SK-N-SH (cell line): Measurements from ENCODE around the gene SUCLG2. TPM values are rescaled to one million over a fixed set of nuclear protein-coding genes. Genes with fewer than 3 reads are reported as not detected.

Source experiments
- CTCF ChIA-PET: fragments of 300-600, 350-600 bp; formaldehyde crosslinking; extraction: SDS; loops from one replicate; lab custom pipeline; 2021; lab: Yijun Ruan, JAX
- POLR2A ChIA-PET: fragments of 350-600 bp; sonication (Branson Sonifier 250); formaldehyde crosslinking; extraction: SDS; loops from one replicate; lab custom pipeline; 2020; ENCODE audit warnings: antibody characterized with exemption, inconsistent platforms; lab: Yijun Ruan, JAX
- DNase-seq: peaks from one replicate; pipeline ENCODE4 v3.0.0; 2012
- H2AFZ ChIP-seq: fragments of 200-600 bp; sonication (generic); 2 replicates; pipeline ENCODE4 v1.8.1; 2016; ENCODE audit warnings: antibody characterized with exemption, mild to moderate bottlenecking, low read depth
- H3F3A ChIP-seq: fragments of 200-600 bp; sonication (generic); replicated peaks from 2 replicates; pipeline ENCODE3; 2016; ENCODE audit warnings: antibody characterized with exemption, mild to moderate bottlenecking; ENCODE audit not compliant: insufficient read depth
- H3K27ac ChIP-seq, 2 experiments: fragments of 200-500 bp in 1 of 2; fragments of 200-600 bp in 1 of 2; sonication (Bioruptor generic) in 1 of 2; sonication (generic), shearing (Covaris generic) in 1 of 2; 2 replicates each; pipeline versions ENCODE4 v1.5.1 to v1.6.1; 2014 to 2016; ENCODE audit warnings: low read depth in 2 of 2, inconsistent platforms in 1 of 2, low read length in 1 of 2, mild to moderate bottlenecking in 1 of 2, mixed read lengths in 1 of 2
- H3K27me3 ChIP-seq: fragments of 200-600 bp; sonication (generic), shearing (Covaris generic); 2 replicates; pipeline ENCODE4 v1.6.1; 2016; ENCODE audit warnings: mixed run types; ENCODE audit not compliant: insufficient read depth
- H3K36me3 ChIP-seq, 2 experiments: fragments of 200-500 bp in 1 of 2; fragments of 200-600 bp in 1 of 2; sonication (Bioruptor generic) in 1 of 2; sonication (generic) in 1 of 2; replicated peaks in 1 of 2; 2 replicates each; pipeline versions ENCODE3 to v1.5.1; 2014 to 2016; ENCODE audit warnings: low read length in 1 of 2, mild to moderate bottlenecking in 1 of 2; ENCODE audit not compliant: insufficient read depth in 2 of 2, control insufficient read depth in 1 of 2
- H3K4me1 ChIP-seq, 2 experiments: fragments of 200-500 bp in 1 of 2; fragments of 200-600 bp in 1 of 2; sonication (Bioruptor generic) in 1 of 2; sonication (generic), shearing (Covaris generic) in 1 of 2; 2 replicates each; pipeline versions ENCODE4 v1.5.1 to v1.6.1; 2014 to 2016; ENCODE audit warnings: low read depth in 1 of 2, low read length in 1 of 2, mixed run types in 1 of 2; ENCODE audit not compliant: insufficient read depth in 2 of 2, control insufficient read depth in 1 of 2
- H3K4me2 ChIP-seq: fragments of 200-600 bp; sonication (generic), shearing (Covaris generic); 2 replicates; pipeline ENCODE4 v1.6.1; 2017; ENCODE audit warnings: mixed run types
- H3K4me3 ChIP-seq, 2 experiments: fragments of 200-500 bp in 1 of 2; fragments of 200-600 bp in 1 of 2; sonication (Bioruptor generic) in 1 of 2; sonication (generic), shearing (Covaris generic) in 1 of 2; 2 replicates each; pipeline versions ENCODE4 v1.5.1 to v1.8.1; 2014 to 2016; ENCODE audit warnings: low read depth in 2 of 2, inconsistent platforms in 1 of 2, low read length in 1 of 2, mild to moderate bottlenecking in 1 of 2, mixed read lengths in 1 of 2, moderate library complexity in 1 of 2
- H3K79me2 ChIP-seq: fragments of 200-600 bp; sonication (generic); 2 replicates; pipeline ENCODE4 v1.8.1; 2017; ENCODE audit warnings: mild to moderate bottlenecking; ENCODE audit not compliant: insufficient read depth
- H3K9ac ChIP-seq: fragments of 200-600 bp; sonication (generic); 2 replicates; pipeline ENCODE4 v1.6.1; 2017; ENCODE audit warnings: mixed run types
- H3K9me2 ChIP-seq: fragments of 200-600 bp; sonication (generic); 2 replicates; pipeline ENCODE4 v1.6.1; 2017; ENCODE audit warnings: mixed run types
- H3K9me3 ChIP-seq: fragments of 200-600 bp; sonication (generic); 2 replicates; pipeline ENCODE4 v1.6.1; 2017; ENCODE audit warnings: mixed run types, mild to moderate bottlenecking, moderate library complexity
- H4K20me1 ChIP-seq: fragments of 200-600 bp; sonication (generic); 2 replicates; pipeline ENCODE4 v1.6.1; 2017; ENCODE audit warnings: mild to moderate bottlenecking, mixed run types; ENCODE audit not compliant: insufficient read depth
- CHD2 ChIP-seq: fragments of 150-350 bp; IDR thresholded peaks from 2 replicates; pipeline ENCODE4 v1.6.1; 2018; ENCODE audit warnings: low read length; ENCODE audit not compliant: partially characterized antibody
- ELF1 ChIP-seq: IDR thresholded peaks from 2 replicates; pipeline ENCODE4 v1.4.0; 2012
- FOXJ3 ChIP-seq: sonication (generic); formaldehyde crosslinking; IDR thresholded peaks from 2 replicates; pipeline ENCODE4 v1.5.1; 2020; ENCODE audit warnings: mild to moderate bottlenecking, missing genetic modification reagents
- GABPA ChIP-seq: IDR thresholded peaks from 2 replicates; pipeline ENCODE4 v1.4.0; 2012; ENCODE audit warnings: low read depth, mild to moderate bottlenecking
- GATA2 ChIP-seq: sonication (generic); formaldehyde crosslinking; IDR thresholded peaks from 2 replicates; pipeline ENCODE4 v1.5.0; 2020; ENCODE audit warnings: mild to moderate bottlenecking, missing genetic modification reagents
- MEF2A ChIP-seq: IDR thresholded peaks from 2 replicates; pipeline ENCODE4 v1.4.0; 2012; ENCODE audit warnings: low read depth, borderline replicate concordance
- MXI1 ChIP-seq: IDR thresholded peaks from 2 replicates; pipeline ENCODE4 v1.6.1; 2012; ENCODE audit warnings: mild to moderate bottlenecking, low read depth, low read length, improper control_type of control experiment
- NFIC ChIP-seq: IDR thresholded peaks from 2 replicates; pipeline ENCODE4 v1.4.0; 2012; ENCODE audit warnings: borderline replicate concordance
- NRF1 ChIP-seq: IDR thresholded peaks from 2 replicates; pipeline ENCODE4 v1.6.1; 2012; ENCODE audit warnings: low read depth, mild to moderate bottlenecking, low read length
- RAD21 ChIP-seq: IDR thresholded peaks from 2 replicates; pipeline ENCODE4 v1.6.1; 2012; ENCODE audit warnings: mild to moderate bottlenecking, low read length
- RXRA ChIP-seq: IDR thresholded peaks from 2 replicates; pipeline ENCODE4 v1.4.0; 2012; ENCODE audit warnings: low read depth, mild to moderate bottlenecking, borderline replicate concordance
- SMC3 ChIP-seq: IDR thresholded peaks from 2 replicates; pipeline ENCODE4 v1.6.1; 2012; ENCODE audit warnings: low read depth, low read length, improper control_type of control experiment
- TCF12 ChIP-seq: IDR thresholded peaks from 2 replicates; pipeline ENCODE4 v1.4.0; 2012
- TEAD4 ChIP-seq: IDR thresholded peaks from 2 replicates; pipeline ENCODE4 v1.4.0; 2012; ENCODE audit warnings: mild to moderate bottlenecking, borderline replicate concordance; ENCODE audit not compliant: insufficient read depth
- USF2 ChIP-seq: fragments of 150-350 bp; IDR thresholded peaks from 2 replicates; pipeline ENCODE4 v1.6.1; 2017; ENCODE audit warnings: antibody characterized with exemption, low read length, low read depth, borderline replicate concordance
- ZBTB33 ChIP-seq: IDR thresholded peaks from 2 replicates; pipeline ENCODE4 v1.4.0; 2012; ENCODE audit warnings: low read depth, borderline replicate concordance
- WGBS: methylation state at CpG from one replicate; pipeline ENCODE4 v1.1.6; 2017; ENCODE audit warnings: low lambda C conversion rate; 5-methylcytosine and 5-hydroxymethylcytosine counted together
- polyA plus RNA-seq, 3 experiments: library from polyadenylated mRNA; depleted of rRNA; stranded (reverse); fragments of >200 nt; gene quantifications; 2 replicates each; pipeline ENCODE4 v1.2.3, GENCODE V29; 2012
- TF ChIP-seq, protein P1 (sequence below): IDR thresholded peaks from 2 replicates; pipeline ENCODE4 v1.4.0; 2012; ENCODE audit warnings: low read depth

Gene SUCLG2
- polyA plus RNA-seq, 1 of the 3 experiments (the other 2 are of a cell fraction), result 20.2 TPM

DNA sequence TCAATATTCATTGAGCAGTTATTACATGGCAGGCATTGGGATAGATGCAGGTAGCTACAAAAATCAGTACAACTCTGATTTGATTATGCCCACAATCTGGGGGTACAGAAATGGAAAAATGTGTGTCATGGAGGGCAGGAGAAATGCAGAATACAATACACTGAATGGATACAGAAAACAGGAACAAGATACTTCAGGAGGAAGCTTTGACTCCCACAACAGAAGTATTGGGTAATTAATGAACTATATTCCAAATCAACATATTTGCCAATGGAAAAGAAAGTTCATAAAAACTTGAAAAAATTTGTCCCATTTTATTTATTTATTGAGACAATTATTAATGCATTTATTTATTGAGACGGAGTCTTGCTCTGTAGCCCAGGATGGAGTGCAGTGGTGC, 207.0 kb downstream of the SUCLG2 start:
- Histone ChIP-seq H3F3A (no peaks in the 10 kb centered on the region), H3K9me2 (no peaks in the 10 kb centered on the region), H3K4me2 (no peak overlapping the region), H3K4me1 (no peaks in the 10 kb centered on the region), H3K27me3 (no peaks in the 10 kb centered on the region), H4K20me1 (no peaks in the 10 kb centered on the region), H3K79me2 (no peaks in the 10 kb centered on the region), H3K9ac (no peak overlapping the region), H3K36me3 (peaks cover 0 to 3% of the 10 kb centered on the region in 2 experiments), H3K9me3 (no peaks in the 10 kb centered on the region), H2AFZ (no peak overlapping the region), H3K27ac (no peak overlapping the region), H3K4me3 (no peak overlapping the region)
- no peak for DNase-seq
- CTCF ChIA-PET, result no interaction called here
- POLR2A ChIA-PET, result no interaction called here
- TF ChIP-seq ZBTB33 (no peak), NRF1 (no peak), ELF1 (no peak), SMC3 (no peak)
- WGBS, result 100% methylated on average over 1 of the region's 1 CpG

DNA sequence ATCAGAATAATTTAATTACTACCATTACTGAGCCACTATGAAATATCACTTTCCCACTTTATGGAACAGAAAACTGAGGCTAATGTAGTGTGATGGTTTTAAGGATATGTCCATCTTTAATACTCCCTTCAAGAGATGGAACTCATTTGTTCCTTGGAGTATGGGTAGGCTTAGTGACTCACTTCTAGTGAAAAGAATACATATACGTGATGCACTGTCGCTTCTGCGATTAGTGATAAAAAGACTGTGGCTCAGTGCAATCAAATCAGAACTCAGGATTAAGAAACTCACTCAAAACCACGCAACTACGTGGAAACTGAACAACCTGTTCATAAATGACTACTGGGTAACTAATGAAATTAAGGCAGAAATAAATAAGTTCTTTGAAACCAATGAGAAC, 216.6 kb downstream of the SUCLG2 start:
- H3K9ac ChIP-seq, result no peak overlapping the region
- H4K20me1 ChIP-seq, result no peaks in the 10 kb centered on the region
- no peaks in the 10 kb centered on the region for H3K9me2 ChIP-seq
- no peaks in the 10 kb centered on the region for H3K79me2 ChIP-seq
- no peak overlapping the region for H3K4me3 ChIP-seq
- WGBS, result 92% methylated on average over 5 of the region's 5 CpGs
- no peak overlapping the region for H3K4me2 ChIP-seq
- CTCF ChIA-PET, result no interaction called here
- H3K9me3 ChIP-seq, result no peaks in the 10 kb centered on the region
- no peak overlapping the region for H2AFZ ChIP-seq
- TF ChIP-seq TEAD4 (no peak), USF2 (no peak), GABPA (no peak), RXRA (no peak), GATA2 (no peak), MXI1 (no peak), FOXJ3 (CRISPR knock-in tag) (no peak), TCF12 (no peak), NFIC (no peak), RAD21 (no peak), CHD2 (no peak), MEF2A (no peak)
- TF ChIP-seq, protein P1, sequence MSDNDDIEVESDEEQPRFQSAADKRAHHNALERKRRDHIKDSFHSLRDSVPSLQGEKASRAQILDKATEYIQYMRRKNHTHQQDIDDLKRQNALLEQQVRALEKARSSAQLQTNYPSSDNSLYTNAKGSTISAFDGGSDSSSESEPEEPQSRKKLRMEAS, result no peak
- TF ChIP-seq, all 33 proteins: peak for 0
- Histone ChIP-seq H3K27me3 (no peaks in the 10 kb centered on the region), H3K36me3 (no peaks in the 10 kb centered on the region), H3F3A (no peaks in the 10 kb centered on the region), H3K27ac (no peak overlapping the region), H3K4me1 (no peaks in the 10 kb centered on the region)
- DNase-seq, result no peak
- POLR2A ChIA-PET, result no interaction called here
